Stimulated activated CD4-positive, alpha-beta T cell treated with anti-CD3 and anti-CD28 coated beads, TNF-alpha, amount 100 ng/mL, for 1 hour (primary cell): ENCODE results near the gene SDHA.
"Not testable (repeated sequence)": the region's sequence is repeated elsewhere in the genome, so short reads cannot be mapped to it uniquely, and the experiment has no call there.

ENCODE experiments used
- DNase-seq, 3 donors: peaks; one replicate each; pipeline ENCODE4 v3.0.0-alpha.2; 2020; ENCODE audit warnings: low read depth in 3 of 3, low spot score in 1 of 3

SDHA gene

GRCh38 chr5:251975-252374 is 33.9 kb downstream of the SDHA start:
- not testable (repeated sequence) for DNase-seq

GRCh38 chr5:252546-252945 is 34.4 kb downstream of the SDHA start:
- DNase-seq = no peak

DNA sequence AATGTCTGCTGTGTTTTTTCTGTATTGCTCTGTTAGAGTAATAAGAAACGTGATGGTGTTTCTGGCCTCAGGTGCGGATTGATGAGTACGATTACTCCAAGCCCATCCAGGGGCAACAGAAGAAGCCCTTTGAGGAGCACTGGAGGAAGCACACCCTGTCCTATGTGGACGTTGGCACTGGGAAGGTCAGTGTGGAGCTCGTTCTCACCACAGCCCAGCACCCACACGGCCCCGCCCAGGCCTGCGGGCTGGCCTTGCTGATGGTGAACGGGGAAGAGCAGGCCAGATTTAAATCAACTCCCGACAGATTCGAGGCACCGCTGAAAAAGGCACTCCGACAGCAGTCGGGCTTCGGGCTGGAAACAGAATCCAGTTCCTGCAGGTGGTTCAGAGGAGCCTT is 36.2 kb downstream of the SDHA start:
- not testable (repeated sequence) for DNase-seq

- DNase-seq = not testable (repeated sequence)
These were observed 37.0 kb downstream of the SDHA start for GRCh38 chr5:255116-255515.

- not testable (repeated sequence) for DNase-seq
These were observed 38.2 kb downstream of the SDHA start for GRCh38 chr5:256347-256746.

GRCh38 chr5:257148-257547 is 39.0 kb downstream of the SDHA start:
- no peak for DNase-seq

DNA sequence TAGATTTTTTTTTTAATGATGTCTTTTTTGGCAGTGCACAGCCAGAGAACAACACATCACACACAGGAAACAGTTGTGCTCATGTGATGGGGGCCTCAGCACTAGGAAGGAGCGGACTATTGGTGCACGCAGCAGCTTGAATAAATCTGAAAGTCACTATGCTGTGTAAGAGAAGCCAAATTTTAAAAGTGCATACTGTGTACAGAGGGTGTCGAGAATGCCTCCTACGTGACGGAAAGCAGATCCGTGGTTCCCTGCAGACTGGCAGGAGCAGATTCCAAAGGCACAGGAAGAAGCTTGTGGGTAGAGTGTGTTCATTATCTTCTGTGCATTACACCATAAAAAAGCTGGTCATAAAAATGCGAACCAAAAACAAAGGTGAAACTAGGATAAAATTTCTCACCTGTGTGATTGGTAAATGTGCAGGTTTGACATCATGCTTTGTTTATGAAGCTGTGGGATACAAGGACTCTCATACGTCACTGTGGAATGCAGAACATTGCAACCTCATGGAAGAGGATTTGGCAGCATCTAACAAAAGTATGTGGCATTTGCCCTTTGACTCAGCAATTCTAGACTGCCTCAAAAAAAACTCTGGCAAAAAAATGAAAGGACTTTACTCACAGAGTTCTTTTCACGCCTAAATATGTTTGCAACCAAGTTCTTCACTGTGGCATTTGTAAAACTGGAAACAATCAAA is 45.3 kb downstream of the SDHA start:
- not testable (repeated sequence) for DNase-seq

DNA sequence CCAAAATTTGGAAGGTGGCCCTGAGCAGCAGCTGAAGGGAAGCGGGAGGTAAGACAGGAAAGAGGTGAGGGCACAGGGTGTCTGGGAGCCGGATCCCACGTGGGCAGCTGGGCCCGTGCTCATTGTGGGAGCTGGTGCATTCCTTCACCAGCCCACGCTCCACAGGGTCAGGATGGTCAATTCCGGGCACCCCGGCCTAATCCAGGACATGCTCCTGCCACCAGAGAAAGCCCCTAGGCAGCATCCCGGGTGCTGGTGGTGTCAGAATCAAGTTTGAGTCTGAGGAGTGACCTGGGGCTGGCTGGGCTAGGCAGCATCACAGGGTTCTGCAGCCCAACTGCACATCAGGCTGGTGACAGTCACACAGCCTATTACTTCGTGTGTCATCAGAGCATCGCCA is 46.2 kb downstream of the SDHA start:
- DNase-seq = no peak

DNA sequence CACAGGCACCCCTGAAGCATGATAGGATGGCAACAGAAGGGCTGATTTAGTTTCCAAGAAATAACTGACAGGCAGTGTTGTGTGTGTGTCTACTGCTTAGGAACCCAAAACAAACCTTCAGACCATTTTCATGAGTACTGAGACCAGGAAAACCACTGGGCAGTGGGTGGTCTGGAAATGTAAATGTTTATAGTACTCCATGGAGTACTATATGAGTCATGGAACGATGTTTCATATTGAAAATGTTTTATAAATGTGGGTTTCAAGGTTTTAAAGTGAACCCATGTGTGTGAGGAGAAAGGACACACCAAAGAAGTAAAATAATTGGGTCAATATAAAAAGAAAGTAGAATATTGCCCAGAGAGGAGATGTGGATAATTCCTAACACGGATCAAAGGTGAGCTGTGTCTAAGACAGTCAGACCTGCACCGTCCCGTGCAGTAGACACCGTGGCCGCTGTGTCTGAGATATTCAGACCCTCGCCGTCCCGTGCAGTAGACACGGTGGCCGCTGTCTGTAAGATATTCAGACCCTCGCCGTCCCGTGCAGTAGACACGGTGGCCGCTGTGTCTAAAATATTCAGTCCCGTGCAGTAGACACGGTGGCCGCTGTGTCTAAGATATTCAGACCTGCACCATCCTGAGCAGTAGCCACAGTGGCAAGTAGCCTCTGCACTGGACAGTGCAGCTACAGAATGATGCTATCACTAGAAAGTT is 48.3 kb downstream of the SDHA start:
- DNase-seq = not testable (repeated sequence)

GRCh38 chr5:267716-268115 is 49.6 kb downstream of the SDHA start:
- DNase-seq = no peak

DNA sequence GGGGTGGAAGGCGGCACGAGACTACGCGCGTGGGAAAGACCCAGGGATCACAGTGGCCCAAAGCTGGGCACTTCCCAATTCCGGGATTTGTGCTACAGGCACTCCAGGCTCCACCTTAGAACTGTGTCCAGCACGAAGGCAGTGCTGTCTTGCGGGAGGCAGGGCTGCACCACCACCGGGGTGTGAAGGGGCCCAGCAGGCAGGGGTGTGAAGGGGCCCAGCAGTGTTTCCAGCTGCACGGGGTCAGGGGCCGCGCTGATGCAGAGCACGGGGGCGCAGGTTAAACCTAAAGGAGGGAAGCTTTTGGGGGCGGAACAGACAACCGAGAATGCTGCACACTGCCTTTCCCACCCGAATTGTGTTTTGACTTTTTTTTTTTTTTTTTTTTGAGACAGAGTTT is 52.2 kb downstream of the SDHA start:
- no peak for DNase-seq

DNA sequence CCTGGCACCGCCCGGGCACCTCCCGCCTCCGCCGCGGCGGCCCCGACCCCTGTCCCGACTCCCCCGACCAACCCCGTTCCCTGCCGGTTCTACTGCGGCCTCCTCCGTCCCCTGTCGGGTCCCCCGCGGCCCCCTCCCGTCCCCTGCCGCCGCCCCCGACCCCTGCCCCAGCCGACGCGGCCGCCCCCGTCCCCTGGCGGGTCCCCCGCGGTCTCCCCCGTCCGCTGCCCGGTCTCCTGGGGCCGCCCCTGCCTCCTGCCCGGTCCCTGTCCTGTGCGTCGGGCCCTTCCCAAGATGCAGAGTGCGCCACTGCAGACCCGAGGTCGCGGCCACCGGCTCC is 53.7 kb downstream of the SDHA start:
- DNase-seq = not testable (repeated sequence)

DNA sequence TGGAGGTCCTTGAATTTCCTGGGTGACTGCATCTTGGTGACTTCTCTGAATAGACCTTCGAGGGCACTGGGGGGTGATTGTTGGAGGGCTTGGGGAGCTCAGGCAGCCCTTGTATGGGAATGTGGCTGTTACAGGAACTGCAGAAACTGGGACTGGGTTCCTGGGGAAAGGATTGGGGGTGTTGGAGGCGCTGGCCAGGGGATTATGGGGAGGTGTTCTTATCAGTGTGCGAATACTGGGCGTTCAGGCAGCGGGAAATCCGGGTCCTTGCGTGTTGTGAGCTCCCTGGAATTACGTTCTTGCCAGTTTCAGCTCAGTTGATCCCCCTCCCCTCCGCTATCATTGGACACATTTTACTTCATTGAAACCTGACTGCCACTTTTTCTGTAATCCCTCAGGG is 55.0 kb downstream of the SDHA start:
- DNase-seq = not testable (repeated sequence)

DNA sequence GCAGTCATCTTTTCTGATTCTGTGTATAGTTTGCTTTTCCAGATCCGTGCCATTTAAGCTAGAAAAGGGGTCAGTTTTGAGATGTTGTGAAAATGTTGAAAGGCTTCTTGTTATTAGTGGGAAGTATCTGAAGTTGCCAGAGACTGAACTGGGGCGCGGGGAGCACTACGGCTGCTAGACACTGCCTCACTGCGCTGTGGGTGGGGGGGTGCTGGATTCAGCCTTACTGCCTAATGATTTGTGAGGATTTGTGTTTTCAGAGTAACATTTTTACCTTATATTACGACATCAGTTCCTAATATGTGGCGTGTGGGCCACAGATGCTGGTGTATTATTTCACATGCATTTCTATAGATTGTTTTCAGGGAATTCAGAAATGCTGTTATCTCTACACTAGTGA is 55.4 kb downstream of the SDHA start:
- DNase-seq = not testable (repeated sequence)

GRCh38 chr5:274346-274745 is 56.2 kb downstream of the SDHA start:
- not testable (repeated sequence) for DNase-seq

GRCh38 chr5:278646-279045 is 60.5 kb downstream of the SDHA start:
- DNase-seq = no peak

DNA sequence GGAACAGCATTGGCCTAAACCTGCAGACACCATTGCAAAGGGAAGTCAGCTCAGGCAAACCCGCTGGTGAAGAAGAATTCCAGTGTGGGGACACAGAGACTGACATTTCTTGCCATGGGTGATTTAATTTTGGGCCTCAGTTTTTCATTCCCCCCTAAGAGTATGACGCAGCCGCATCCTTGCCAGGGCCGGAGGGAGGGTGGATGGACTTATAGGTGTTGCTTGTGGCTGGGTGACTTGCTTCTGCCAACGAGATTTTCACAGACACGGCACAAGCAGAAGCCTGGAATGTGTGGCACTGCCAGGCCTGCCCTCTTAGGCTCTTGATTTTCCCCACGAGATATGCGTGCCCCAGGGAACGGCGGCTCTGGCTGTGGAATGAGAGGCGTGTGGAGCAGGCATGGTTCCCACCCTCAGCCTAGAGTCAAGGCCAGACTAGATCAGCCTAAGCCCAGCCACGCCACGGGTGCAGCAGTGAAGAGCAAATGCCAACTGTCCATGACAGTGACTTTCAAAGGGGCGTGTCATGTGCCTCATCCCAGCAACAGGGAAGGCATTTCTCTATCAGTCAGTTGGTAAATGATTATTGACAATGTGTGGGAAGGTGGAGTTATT is 61.0 kb downstream of the SDHA start:
- DNase-seq = not testable (repeated sequence)

- DNase-seq = no peak
These were observed 68.0 kb downstream of the SDHA start for GRCh38 chr5:285991-286557.

DNA sequence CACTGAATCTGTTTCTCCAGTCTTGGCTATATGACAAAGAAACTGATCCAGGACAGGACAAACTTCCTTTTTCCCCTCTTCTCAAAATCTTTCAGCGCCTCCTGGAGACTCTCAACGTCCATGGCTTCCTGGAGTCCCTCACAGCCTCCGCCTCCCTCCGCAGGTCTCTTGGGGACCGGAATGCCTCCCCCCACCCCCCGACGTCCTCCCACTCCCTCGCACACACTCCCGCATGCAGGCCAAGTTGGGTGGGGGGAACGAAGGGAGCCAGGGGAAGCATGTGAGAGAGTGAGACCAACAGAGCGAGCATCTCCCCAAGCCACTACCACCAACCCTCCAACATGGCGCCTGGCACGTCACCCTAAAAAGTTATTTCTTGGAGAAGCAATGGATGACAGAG is 72.1 kb downstream of the SDHA start:
- not testable (repeated sequence) for DNase-seq

- not testable (repeated sequence) for DNase-seq
These were observed 73.2 kb downstream of the SDHA start for GRCh38 chr5:291345-291744.

GRCh38 chr5:294788-295187 is 76.7 kb downstream of the SDHA start:
- not testable (repeated sequence) for DNase-seq

GRCh38 chr5:296207-296606 is 78.1 kb downstream of the SDHA start:
- DNase-seq = not testable (repeated sequence)
